ENCODE measurements around the gene RBMS2.

DNA sequence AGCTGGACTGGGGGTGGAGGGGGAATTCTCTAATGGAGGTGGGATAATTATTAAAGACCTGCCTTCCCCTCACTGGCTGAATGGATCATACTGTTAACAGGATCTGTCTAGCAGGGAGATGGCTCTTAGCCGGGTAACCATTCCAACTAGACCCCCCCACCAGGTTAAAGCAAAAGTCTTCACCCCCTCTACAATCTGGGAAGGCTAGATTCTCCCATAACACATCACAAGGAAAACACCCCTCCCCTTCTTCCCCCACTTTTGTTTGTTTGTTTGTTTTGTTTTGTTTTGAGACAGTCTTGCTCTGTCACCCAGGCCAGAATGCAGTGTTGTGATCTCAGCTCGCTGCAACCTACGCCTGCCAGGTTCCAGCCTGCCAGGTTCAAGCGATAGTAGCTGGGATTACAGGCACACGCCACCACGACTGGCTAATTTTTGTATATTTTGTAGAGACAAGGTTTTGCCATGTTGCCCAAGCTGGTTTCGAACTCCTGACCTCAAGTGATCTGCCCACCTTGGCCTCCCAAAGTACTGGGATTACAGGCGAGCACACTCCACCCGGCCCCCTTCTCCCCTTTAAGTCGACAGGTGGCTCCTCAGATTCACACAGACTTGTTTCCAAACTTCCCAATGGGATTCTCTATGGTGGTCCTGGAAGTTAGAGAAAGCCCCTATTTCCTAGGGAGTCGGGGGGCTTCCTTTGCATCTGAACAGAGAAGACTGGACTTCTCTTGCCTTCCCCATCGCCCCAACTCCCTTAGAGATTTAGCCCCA is 112.0 kb downstream of the RBMS2 start:
- no peak for TF ChIP-seq EZH2 (IDR thresholded peaks at IDR 0.05; ENCODE audit: insufficient read depth, low read length)
- TF ChIP-seq, protein P1, sequence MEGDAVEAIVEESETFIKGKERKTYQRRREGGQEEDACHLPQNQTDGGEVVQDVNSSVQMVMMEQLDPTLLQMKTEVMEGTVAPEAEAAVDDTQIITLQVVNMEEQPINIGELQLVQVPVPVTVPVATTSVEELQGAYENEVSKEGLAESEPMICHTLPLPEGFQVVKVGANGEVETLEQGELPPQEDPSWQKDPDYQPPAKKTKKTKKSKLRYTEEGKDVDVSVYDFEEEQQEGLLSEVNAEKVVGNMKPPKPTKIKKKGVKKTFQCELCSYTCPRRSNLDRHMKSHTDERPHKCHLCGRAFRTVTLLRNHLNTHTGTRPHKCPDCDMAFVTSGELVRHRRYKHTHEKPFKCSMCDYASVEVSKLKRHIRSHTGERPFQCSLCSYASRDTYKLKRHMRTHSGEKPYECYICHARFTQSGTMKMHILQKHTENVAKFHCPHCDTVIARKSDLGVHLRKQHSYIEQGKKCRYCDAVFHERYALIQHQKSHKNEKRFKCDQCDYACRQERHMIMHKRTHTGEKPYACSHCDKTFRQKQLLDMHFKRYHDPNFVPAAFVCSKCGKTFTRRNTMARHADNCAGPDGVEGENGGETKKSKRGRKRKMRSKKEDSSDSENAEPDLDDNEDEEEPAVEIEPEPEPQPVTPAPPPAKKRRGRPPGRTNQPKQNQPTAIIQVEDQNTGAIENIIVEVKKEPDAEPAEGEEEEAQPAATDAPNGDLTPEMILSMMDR (IDR thresholded peaks at IDR 0.05; ENCODE audit: insufficient read depth, low read depth, low read length) = no peak

All from astrocyte (in vitro differentiated cells and primary cell).